ENCODE data around the gene S100A8.
"Not testable (repeated sequence)": the region's sequence is repeated elsewhere in the genome, so short reads cannot be mapped to it uniquely, and the experiment has no call there.

The S100A8 gene

DNA sequence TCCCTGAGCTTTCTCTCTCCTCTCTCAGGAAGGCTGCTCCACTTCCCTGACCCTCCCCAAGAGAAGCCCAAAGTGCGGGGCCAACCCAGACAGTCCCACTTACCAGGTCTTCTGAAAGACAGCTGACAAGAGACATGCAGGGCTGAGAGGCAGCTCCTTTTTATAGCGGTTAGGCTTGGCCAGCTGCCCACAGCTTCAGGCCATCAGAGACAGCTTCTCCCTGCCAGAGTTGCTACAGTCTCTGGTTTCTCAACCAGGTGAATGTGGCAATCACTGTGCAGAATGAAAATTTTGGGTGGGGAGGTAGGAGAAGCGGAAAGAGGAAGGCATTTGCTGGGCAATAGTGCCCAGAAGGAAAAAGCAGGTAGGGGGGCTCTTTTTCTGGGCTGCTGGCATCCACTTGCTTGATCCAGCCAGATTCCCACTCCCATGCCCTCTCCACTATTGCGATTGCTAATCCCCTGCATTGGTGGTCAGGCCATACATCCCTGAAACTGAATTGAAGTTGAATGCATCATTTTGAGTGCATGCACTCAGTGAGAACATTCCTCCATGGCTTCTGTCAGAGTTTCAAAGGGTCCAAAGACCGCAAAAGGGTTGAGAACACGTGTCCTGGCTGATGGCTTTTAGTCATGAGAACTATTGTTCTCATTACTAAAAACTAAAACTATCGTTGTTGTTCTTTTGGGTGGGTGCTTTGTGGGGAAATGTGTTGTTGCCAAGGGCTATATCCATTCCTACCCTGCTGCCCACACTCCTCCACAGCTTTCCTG lies at the start of gene S100A8:
S100A8 (minus strand) TSS at position 136 of the 773 bp plus-strand sequence. CDS start 538 bp downstream, outside the sequence.
- peak; percentile 24 for DNase-seq

DNA sequence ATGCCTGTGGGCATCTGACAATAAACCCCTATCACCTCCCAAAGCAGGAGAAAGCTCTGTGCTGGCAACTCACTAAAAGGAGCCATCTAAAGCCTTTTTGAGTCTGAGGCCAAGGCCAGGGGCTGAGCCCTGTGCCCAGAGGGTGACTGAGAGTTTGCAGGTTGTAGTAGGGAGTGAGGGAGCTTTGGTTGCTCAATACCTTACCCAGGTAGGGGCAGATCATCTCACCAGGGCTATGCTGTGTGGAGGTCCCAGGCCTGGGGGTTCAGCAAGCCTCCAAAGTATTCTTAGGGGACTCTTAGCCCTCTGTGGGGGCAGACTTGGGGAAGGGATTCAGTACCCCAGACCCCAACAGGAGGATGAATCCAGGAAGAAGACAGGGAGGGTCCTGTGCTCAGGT lies 48.4 kb upstream of the S100A8 start:
- DNase-seq, result no peak

DNA sequence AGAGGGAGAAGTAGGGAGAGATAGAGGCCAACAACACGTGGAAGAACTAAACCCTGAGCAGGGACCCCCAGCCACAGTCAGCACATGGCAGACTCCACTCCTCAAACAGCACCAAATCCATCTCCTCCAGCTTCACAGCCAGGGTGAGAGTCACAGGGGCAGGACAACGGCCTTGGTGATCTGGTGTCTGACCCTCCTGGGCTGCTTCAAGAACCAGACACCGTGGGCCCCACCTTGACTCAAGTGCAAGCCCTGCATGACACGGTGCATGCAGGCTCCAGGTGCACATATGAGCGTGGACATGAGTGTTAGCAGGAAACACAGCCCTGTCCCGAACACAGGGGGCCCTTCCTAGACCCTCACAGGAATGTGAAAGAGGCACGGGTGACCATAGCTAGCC lies 47.7 kb upstream of the S100A8 start:
- DNase-seq, result no peak

DNA sequence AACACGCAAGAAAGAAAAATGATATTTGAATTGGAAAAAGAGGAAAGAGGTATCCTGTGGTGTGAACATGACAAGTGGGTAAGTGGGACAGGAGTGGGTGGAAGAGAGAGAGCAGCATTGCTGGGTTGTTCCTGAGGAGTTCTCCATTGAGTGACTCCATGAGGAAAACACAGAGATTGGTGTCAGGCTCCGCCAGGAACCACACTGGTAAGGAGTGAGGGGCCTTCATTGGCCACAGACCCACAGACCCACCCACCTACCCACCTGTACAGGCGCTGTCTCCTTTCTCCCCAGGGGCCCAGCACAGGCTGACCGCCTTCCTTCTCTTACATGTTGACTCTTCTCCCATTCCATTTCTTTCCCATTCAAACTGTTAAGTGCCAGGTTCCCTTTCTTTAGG lies 46.4 kb upstream of the S100A8 start:
- DNase-seq, result no peak

DNA sequence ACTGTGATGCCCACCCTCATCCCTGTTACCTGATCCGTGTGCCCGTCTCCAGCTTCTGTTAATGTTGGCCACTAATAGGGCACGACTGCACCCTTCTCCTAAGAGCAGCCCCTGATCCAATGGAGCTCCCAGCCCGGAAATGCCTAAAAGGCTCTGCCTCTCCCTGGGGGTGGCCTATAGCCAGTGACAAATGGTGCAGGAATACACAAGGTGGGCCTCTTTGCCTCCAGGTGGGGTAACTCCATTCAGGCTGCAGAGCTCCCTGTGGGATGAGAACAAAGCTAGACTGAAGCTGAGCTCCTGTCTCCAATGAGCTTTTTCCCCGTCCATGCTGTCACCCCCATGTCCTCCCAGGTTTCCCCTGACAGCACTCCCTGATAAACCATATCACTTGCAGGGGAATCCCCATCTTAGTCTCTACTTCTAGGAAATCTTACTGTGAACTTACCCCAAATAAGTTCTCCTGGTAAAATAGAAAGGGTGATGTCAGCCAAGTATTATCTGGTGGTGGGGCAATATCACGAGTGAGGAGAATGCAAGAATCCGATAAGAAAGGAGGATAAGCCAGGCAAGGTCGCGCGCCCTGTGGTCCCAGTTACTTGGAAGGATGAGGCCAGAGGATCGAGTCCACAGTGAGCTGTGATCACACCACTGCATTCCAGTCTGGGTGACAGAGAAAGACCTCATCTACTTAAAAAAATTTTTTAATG lies 44.0 kb upstream of the S100A8 start:
- no peak for DNase-seq

DNA sequence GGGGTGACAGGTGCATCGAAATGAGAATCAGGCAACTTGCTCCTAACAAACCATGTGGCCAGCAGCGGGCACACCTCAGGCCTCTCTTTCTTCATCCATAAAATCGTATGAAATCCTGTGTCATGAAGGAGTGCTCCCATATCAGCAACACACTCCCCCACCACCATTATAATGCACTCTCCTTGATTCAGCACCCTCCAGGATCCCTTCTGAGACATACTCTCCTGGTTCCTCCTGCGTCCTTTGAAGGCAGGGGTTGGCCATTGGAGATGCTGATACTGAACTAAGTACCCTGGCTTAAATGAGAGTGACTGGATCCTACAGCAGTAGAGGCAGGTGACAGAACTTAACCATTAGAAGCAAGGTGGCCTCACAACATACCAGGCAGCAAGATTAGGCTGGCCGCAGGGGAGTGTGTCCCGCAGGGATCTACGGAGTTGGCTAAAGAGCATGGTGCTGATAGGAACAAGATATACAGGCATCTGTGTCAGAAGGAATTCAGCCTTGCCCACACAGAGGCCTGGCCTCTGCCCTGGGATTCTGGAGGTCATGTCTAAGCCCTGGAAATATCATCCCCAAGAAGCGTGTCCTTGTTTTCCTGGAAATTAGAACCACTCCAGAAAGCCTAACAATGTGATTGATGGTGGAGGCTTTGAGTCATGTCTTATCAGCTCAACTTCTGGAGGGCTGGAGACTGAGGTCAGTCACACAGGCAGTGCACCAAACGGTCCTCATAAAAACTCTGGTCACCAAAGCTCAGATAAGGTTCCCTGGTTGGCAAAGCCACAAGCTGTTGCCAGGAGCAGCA lies 42.2 kb upstream of the S100A8 start:
- DNase-seq, result no peak

DNA sequence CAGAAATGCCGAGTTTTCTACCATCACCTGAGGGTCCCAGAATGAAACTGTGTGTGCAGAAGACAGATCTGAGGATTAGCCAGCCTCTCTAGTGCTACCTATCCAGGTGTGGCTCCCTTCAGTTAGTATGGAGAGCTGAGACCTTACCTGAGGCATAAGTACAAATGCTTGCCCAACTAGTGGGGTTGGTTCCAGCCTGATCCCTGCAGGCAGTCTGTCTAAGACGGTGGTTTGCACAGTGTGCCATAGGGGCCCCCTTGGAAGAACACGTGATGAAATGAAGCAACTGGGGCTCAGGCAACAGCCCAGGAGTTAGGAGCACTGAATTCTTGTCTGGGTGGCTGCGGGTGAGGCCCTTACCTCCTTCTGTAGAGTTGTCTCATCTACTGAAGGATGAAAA lies 41.1 kb upstream of the S100A8 start:
- no peak for DNase-seq

DNA sequence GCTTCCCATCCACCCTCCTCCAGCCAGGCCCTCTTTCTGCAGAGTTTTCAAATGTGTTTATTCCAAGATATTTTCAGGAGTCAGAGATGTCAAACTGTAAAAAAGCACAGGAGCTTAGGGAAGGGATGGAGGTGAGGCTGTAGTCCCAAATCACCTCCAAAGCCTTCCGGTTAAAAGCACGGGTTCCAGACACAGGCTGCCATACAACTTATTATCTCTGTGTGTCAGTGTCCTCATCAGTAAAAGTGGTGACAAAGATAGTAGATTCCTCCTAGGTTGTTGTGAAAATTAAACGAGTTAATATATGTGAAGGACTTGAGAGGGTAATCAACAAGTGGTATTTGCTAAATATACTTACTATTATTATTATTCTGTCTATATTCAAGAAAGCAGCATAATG lies 40.6 kb upstream of the S100A8 start:
- DNase-seq, result no peak

DNA sequence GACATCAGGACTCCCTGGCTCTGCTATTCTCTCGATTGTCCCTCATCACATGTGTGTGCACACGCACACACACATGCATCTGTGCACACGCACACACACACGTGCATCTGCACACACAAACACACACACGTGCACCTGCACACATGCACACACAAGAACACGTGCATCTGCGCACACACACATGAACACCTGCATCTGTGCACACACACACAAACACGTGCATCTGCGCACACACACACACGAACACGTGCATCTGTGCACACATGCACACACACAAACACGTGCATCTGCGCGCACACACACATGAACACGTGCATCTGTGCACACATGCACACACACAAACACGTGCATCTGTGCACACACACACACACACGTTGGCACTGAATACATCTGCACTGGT lies 40.1 kb upstream of the S100A8 start:
- no peak for DNase-seq

DNA sequence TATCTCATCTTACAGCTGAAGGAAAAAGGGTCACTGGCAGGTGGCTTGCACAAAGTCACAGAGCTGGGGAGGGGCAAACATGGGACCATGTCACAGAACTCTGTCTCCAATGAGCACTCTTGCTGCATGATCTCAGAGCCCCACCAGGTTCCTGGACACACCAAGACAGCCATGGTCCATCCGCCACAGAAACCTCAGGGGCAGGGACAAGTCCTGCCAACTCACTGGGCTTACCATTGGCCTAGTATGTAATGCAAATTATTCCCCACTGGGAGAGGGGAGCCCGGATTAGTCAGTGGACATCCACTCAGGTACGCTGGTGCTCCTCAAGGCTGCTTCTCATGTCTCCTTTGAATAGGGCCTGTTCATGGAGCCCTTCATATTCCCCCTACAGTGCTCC lies 39.7 kb upstream of the S100A8 start:
- no peak for DNase-seq

DNA sequence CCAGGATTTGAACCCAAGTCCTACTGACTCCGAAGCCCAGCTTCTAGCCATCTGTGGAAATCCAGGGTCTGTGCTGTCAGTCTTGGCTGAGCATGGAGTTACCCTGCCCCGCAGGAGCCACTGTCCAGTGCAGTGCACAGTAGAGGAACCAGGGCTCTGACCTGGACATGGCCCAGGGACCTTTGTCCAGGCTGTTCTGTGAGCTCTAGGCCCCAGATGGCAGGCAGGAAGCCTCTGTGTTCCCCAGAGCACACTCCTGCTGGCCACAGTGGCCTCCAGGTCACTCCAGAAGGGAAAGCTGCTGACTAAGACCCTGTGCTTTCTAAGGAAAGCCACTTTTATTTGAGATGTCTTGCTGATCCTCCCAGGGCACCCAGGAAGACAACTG lies 39.3 kb upstream of the S100A8 start:
- DNase-seq, result no peak

DNA sequence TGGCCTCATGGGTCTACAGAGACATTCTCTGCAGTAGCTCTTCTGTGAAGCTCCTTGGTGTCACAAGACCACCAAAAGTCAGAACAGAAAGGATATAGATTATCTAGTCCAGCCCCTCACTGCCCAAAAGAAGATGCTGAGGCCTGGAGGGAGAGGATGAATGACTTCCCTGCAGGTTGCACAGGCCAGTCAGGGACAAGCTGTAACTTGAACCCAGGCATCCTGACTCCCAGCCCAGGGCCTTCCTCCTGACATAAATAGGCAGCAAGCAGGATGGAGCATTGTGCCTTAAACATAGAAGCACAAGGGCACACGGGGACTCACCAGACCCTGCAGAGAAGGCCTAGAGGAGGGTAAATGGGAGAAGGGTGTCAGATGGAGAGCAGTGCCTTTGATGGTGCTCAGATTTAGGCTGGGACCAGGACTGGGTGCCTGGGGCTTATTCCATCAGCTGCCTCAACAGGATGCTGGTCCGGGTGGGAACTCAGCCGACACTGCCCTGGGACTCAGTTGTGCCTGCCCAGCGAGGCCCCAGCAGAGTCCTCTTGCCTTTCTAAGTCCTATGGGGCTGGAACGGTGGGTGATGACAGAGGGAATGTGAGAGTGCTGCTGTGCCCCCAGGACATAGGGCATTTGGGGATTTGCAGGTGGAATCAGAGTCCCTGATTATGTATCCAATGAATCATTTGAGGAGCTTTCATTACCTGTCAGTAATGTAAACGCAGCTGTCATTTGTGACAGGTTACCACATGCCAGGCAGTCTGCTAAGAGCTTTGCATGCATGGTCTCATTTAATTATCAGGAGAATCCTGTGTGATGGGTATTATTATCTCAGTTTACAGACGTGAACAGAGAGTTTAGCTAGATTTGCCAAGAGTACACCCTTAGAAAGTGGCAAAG lies 38.6 kb upstream of the S100A8 start:
- peak; percentile 96 for DNase-seq

DNA sequence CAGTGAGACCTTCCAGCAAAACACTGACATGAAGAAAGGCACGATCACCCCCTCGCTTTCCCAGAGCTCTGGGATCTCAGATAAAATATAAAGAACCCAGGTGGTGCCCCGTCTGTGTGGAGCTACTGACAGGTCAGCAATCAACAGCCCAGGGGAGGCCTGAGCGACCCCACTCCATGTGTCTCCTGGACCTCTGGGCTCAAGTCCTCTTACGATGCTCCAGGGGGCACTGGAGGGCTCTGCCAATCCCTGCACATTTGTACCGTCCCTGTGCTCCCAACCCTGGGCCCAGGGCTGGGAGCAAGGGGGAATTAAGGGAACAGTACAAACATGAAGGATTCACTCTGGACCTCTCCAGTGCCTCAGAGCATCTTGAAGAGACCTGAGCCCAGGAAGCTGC lies 37.9 kb upstream of the S100A8 start:
- no peak for DNase-seq

DNA sequence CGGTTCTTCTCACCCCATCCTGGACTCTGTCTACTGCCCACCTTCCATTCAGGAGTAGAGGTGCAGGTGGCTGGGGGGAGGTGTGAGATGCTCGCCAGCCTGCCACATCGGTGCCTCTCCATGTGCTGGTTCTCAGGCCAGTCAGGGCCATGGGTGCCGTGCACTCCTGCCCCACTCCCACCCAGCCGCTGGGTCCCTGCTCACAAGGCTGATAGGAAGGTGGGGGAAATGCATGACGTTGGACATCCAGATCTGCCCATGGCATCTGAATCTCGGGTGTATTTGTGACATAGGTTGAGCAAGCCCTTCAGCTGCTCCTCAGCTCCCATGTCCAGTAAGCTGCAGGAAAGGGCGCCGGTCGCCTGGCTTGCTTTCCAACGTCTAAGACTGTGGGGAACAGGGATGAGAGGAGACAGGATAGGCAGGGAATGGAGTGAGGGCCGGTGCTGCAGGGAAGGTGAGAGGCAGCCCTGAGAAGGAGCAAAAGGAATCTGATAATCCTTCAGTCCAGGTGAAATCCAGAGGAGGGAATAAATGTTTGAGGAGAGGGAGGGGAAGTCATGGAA lies 37.3 kb upstream of the S100A8 start:
- no peak for DNase-seq

DNA sequence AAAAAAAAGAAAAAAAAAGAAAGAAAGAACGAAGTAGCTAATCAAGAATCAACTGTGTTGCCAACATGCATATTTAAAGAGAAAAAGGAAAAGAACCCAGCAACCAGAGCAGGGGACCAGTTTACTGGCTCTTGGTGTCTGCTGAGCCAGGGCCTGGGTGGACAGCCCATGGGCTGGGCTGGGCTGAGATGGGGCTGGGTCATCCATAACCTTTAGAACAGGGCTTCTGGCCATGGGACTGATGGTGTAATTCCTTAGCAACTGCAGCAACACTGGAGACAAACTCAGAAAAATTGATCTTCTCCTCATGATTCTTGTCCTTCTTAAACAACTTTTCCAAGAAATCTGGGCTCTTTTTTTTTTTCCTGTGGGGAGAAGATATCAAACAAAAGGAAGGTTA lies 35.9 kb upstream of the S100A8 start:
- DNase-seq, result no peak

DNA sequence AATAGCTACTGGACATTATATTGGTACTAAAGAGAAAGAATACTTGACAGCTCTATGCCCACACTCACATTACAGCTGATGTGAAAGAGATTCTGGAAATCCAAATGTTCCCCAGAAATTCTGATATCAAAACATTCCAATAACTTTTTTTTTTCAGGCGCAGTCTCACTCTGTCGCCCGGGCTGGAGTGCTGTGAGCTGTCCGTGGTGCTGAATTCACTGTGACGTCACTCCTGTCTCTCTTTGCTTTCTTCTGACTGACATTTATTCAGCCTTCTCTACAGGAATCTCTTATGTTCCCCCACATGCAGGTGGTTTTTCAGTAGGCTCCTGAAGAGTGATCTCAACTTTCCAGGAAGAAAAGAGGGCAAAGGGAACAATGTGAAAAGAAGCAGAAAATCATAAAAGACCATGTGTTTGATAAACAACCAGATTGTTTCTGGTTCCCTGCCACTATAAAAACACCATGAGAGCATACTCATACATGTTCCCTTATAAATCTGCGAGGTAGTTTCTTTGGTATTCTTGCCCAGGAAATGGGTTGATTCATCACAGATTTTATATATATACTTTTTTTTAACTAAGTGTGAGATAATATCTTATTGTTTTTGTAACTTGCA lies 31.7 kb upstream of the S100A8 start:
- DNase-seq, result no peak

DNA sequence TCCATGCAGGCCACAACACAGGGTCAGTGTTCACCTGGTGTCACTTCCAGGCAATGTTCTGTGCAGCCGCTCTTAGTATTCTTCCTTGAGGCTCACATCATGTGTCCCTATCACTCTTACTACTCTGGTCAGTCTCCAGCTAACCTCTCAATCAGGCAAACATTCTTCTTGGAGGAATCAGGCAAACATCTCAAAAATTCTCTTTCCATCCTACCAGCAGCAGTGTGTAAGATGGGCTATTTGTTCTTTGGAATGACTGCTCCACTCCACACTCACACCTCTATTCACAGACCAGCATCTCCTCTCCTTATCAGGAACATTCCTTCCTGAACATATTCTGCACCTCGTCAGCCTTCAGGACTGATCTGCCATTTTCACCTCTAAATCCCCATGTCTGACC lies 29.4 kb upstream of the S100A8 start:
- DNase-seq, result no peak

DNA sequence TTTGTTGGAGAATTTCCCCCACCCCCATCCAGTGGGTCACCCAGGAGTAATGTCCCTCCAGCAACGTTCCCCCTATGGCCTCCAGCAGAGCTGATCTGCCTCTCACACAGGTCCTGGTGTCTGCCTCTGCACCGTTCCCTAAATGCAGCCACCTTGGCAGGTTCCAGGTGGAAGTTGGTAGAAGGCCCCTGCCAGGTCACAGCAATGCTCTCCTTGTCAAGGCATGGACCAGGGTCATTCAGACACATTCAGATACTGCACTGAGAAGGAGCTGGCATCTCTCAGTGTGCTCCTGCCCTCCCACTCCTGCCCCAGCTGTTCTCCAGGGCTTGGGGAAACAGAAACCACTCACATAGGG lies 28.5 kb upstream of the S100A8 start:
- not testable (repeated sequence) for DNase-seq

DNA sequence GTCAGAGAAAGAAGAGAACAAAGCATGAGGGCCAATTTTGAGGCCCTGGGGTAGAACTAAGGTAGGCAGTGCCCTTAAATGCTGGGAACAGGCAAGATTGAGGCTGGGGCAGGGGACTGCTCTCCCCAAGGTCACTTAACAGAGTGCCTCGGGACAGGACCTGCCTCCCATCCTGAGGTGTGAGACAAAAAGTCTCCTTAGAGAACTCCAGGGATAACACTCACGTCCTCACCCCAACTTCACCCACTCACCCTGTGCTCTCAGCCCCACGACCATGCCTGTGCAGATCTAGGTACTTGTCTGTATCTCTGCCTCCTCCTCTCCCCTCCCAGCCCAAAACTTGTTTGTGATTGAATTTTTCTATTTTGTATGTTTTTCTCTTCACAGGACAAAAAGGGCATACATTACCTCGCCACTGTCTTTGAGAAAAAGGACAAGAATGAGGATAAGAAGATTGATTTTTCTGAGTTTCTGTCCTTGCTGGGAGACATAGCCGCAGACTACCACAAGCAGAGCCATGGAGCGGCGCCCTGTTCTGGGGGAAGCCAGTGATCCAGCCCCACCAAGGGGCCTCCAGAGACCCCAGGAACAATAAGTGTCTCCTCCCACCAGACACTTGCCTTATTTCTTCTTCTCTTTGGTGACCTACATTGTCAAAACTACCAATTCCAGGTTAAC lies 28.0 kb upstream of the S100A8 start:
- DNase-seq, result not testable (repeated sequence)

DNA sequence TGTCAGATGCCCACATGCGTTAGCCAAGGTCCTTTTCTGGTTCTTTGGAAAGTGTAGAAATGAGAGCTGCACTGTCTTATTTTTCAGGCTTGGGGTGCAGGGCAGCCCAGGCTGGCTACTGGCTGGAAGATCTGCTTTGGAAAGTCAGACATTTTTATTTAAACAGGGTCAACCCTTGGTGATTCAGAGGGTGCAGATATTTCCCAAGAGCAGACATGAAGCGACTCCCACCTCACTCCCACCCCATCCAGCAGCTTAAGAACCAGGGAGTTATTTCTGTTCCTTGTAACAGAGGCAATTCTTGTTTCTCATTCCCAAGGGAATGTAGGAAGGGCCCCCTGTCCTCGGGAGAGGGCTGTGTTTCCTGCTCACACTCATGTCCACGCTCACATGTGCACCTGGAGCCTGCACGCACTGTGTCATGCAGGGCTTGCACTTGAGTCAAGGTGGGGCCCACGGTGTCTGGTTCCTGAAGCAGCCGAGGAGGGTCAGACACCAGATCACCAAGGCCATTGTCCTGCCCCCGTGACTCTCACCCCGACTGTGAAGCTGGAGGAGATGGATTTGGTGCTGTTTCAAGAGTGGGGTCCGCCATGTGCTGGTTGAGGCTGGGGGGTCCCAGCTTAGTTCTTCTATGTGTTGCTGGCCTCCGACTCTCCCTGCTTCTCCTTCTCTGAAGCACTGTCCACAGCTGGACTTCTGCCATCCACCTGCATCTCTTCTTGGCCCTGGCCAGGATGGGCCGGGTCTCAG lies 26.4 kb upstream of the S100A8 start:
- DNase-seq, result no peak
